Measurements from ENCODE around the gene NOL3. TPM values are rescaled to one million over a fixed set of nuclear protein-coding genes. Genes with fewer than 3 reads are reported as not detected.

NOL3 gene
- total and polyA plus RNA-seq, 2 donors: 5.3 to 66.6 TPM

DNA sequence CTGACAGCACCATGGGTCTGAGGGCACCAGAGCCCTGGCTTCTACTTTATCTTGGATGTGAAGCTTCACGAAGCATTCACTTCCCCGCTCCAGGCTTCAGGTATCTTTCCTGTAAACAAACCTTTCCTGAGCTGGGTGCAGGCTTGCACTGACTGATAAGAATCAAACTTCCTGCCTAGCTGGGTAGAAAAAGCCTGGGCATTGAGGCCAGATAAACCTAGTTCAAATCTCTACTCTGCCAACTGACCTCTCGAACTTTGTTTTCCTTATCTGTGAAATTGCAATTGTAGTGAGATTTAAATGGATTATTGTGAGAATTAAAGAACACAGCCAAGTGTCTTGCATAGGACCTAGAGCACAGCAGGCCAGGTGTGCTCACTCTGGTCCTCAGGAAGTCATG lies 53.7 kb downstream of the NOL3 start:
- no peak overlapping the region for H3K27ac ChIP-seq (ENCODE audit: low read depth)
- no peak for DNase-seq (ENCODE audit: extremely low spot score)
- no peaks in the 10 kb centered on the region for H3K4me1 ChIP-seq (ENCODE audit: insufficient read depth)
- H3K36me3 ChIP-seq (ENCODE audit: insufficient read depth): no peaks in the 10 kb centered on the region
- 43% methylated on average over 3 of the region's 3 CpGs for WGBS
- H3K4me3 ChIP-seq (ENCODE audit: low read depth, low read length): no peak overlapping the region

Small RNA genes lying within 50 kb of the gene (small RNA-seq; reads per million reads assigned to genes)
- 11.4 reads per million, percentile 94 among the genes with 10 or more reads in this experiment for gene MIR328

Other genes with a start within 250 kb of the NOL3 start
- 7.0 TPM for gene RRAD, start 245.0 kb upstream of the NOL3 start, total RNA-seq
- 26.1 TPM for gene RRAD, start 245.0 kb upstream of the NOL3 start, polyA plus RNA-seq
- 52.0 TPM for gene CIAO2B, start 236.1 kb upstream of the NOL3 start, total RNA-seq
- gene CIAO2B, start 236.1 kb upstream of the NOL3 start, polyA plus RNA-seq: 174 TPM
- 12.9 TPM for gene CES2, start 235.0 kb upstream of the NOL3 start, total RNA-seq
- gene CES2, start 235.0 kb upstream of the NOL3 start, polyA plus RNA-seq: 32.5 TPM
- not detected for gene CES3, start 209.3 kb upstream of the NOL3 start, total RNA-seq
- 0.19 TPM for gene CES3, start 209.3 kb upstream of the NOL3 start, polyA plus RNA-seq
- 4.9 TPM for gene CES4A, start 181.9 kb upstream of the NOL3 start, total RNA-seq
- 4.0 TPM for gene CES4A, start 181.9 kb upstream of the NOL3 start, polyA plus RNA-seq
- 62.5 TPM for gene CBFB, start 141.4 kb upstream of the NOL3 start, total RNA-seq
- gene CBFB, start 141.4 kb upstream of the NOL3 start, polyA plus RNA-seq: 19.3 TPM
- gene PHAF1, start 60.6 kb upstream of the NOL3 start, total RNA-seq: 22.8 TPM
- gene PHAF1, start 60.6 kb upstream of the NOL3 start, polyA plus RNA-seq: 11.0 TPM
- 22.4 TPM for gene B3GNT9, start 19.5 kb upstream of the NOL3 start, total RNA-seq
- gene B3GNT9, start 19.5 kb upstream of the NOL3 start, polyA plus RNA-seq: 26.4 TPM
- 7.3 TPM for gene TRADD, start 10.6 kb upstream of the NOL3 start, total RNA-seq
- gene TRADD, start 10.6 kb upstream of the NOL3 start, polyA plus RNA-seq: 38.1 TPM
- 4.7 TPM for gene FBXL8, start 10.6 kb upstream of the NOL3 start, total RNA-seq
- 20.4 TPM for gene FBXL8, start 10.6 kb upstream of the NOL3 start, polyA plus RNA-seq
- 4.5 TPM for gene HSF4, start 5.8 kb upstream of the NOL3 start, total RNA-seq
- gene HSF4, start 5.8 kb upstream of the NOL3 start, polyA plus RNA-seq: 75.2 TPM
- 11.4 TPM for gene MATCAP1, start 13.4 kb downstream of the NOL3 start, total RNA-seq
- gene MATCAP1, start 13.4 kb downstream of the NOL3 start, polyA plus RNA-seq: 20.9 TPM
- gene EXOC3L1, start 19.6 kb downstream of the NOL3 start, total RNA-seq: 3.4 TPM
- 3.7 TPM for gene EXOC3L1, start 19.6 kb downstream of the NOL3 start, polyA plus RNA-seq
- 28.0 TPM for gene E2F4, start 21.6 kb downstream of the NOL3 start, total RNA-seq
- gene E2F4, start 21.6 kb downstream of the NOL3 start, polyA plus RNA-seq: 65.0 TPM
- 2.7 TPM for gene ELMO3, start 28.6 kb downstream of the NOL3 start, total RNA-seq
- gene ELMO3, start 28.6 kb downstream of the NOL3 start, polyA plus RNA-seq: 6.4 TPM
- gene TMEM208, start 56.6 kb downstream of the NOL3 start, total RNA-seq: 12.6 TPM
- 54.4 TPM for gene TMEM208, start 56.6 kb downstream of the NOL3 start, polyA plus RNA-seq
- gene FHOD1, start 76.9 kb downstream of the NOL3 start, total RNA-seq: 7.5 TPM
- 16.4 TPM for gene FHOD1, start 76.9 kb downstream of the NOL3 start, polyA plus RNA-seq
- gene SLC9A5, start 78.4 kb downstream of the NOL3 start, total RNA-seq: 0.32 TPM
- 0.29 TPM for gene SLC9A5, start 78.4 kb downstream of the NOL3 start, polyA plus RNA-seq
- 12.8 TPM for gene PLEKHG4, start 109.0 kb downstream of the NOL3 start, total RNA-seq
- 5.8 TPM for gene PLEKHG4, start 109.0 kb downstream of the NOL3 start, polyA plus RNA-seq
- 1.1 TPM for gene KCTD19, start 156.2 kb downstream of the NOL3 start, total RNA-seq
- 0.14 TPM for gene KCTD19, start 156.2 kb downstream of the NOL3 start, polyA plus RNA-seq
- gene LRRC36, start 156.3 kb downstream of the NOL3 start, total RNA-seq: 2.1 TPM
- 0.19 TPM for gene LRRC36, start 156.3 kb downstream of the NOL3 start, polyA plus RNA-seq
- 24.0 TPM for gene TPPP3, start 223.0 kb downstream of the NOL3 start, total RNA-seq
- gene TPPP3, start 223.0 kb downstream of the NOL3 start, polyA plus RNA-seq: 14.6 TPM
- 3.8 TPM for gene ZDHHC1, start 245.9 kb downstream of the NOL3 start, total RNA-seq
- gene ZDHHC1, start 245.9 kb downstream of the NOL3 start, polyA plus RNA-seq: 10.9 TPM